IPS-20b (cell line): ENCODE results near the gene CADPS2.

Experiments
- H3K27ac ChIP-seq: one replicate; pipeline ENCODE4 v1.5.1; 2013; ENCODE audit warnings: low read length
- H3K27me3 ChIP-seq: 2 replicates; pipeline ENCODE4 v1.6.1; 2013; ENCODE audit warnings: mild to moderate bottlenecking, low read length, inconsistent platforms; ENCODE audit not compliant: insufficient read depth
- H3K36me3 ChIP-seq: 2 replicates; pipeline ENCODE4 v1.6.1; 2013; ENCODE audit warnings: low read depth, mild to moderate bottlenecking, inconsistent platforms, low read length, moderate library complexity; ENCODE audit not compliant: insufficient read depth
- H3K4me1 ChIP-seq: 2 replicates; pipeline ENCODE4 v1.6.1; 2013; ENCODE audit warnings: mild to moderate bottlenecking, control low read depth, inconsistent platforms, low read length, moderate library complexity; ENCODE audit not compliant: insufficient read depth
- H3K4me3 ChIP-seq: 2 replicates; pipeline ENCODE4 v1.5.1; 2013; ENCODE audit warnings: mild to moderate bottlenecking, low read length, inconsistent platforms
- H3K9ac ChIP-seq: 2 replicates; pipeline ENCODE4 v1.6.1; 2013; ENCODE audit warnings: low read depth, mild to moderate bottlenecking, inconsistent platforms, low read length, moderate library complexity
- H3K9me3 ChIP-seq: 2 replicates; pipeline ENCODE4 v1.6.1; 2013; ENCODE audit warnings: mild to moderate bottlenecking, low read depth, low read length, inconsistent platforms; ENCODE audit not compliant: insufficient read depth

The CADPS2 gene

GRCh38 chr7:122430710-122431109 lies 455.6 kb downstream of the CADPS2 start:
- no peaks in the 10 kb centered on the region for H3K9me3 ChIP-seq
- H3K36me3 ChIP-seq: no peaks in the 10 kb centered on the region
- no peak overlapping the region for H3K9ac ChIP-seq
- H3K27me3 ChIP-seq: no peaks in the 10 kb centered on the region
- no peak overlapping the region for H3K4me3 ChIP-seq
- H3K4me1 ChIP-seq: peaks cover 25% of the 10 kb centered on the region
- H3K27ac ChIP-seq: no peak overlapping the region

GRCh38 chr7:122429926-122430325 lies 456.3 kb downstream of the CADPS2 start:
- H3K27ac ChIP-seq: peak overlapping the region; percentile 42
- H3K9ac ChIP-seq: no peak overlapping the region
- H3K36me3 ChIP-seq: no peaks in the 10 kb centered on the region
- no peak overlapping the region for H3K4me3 ChIP-seq
- peaks cover 25% of the 10 kb centered on the region for H3K4me1 ChIP-seq
- no peaks in the 10 kb centered on the region for H3K9me3 ChIP-seq
- H3K27me3 ChIP-seq: no peaks in the 10 kb centered on the region

GRCh38 chr7:122425731-122426130 lies 460.5 kb downstream of the CADPS2 start:
- Histone ChIP-seq H3K9me3 (no peaks in the 10 kb centered on the region), H3K36me3 (no peaks in the 10 kb centered on the region)

GRCh38 chr7:122423591-122423990 lies 462.7 kb downstream of the CADPS2 start:
- Histone ChIP-seq H3K9me3 (no peaks in the 10 kb centered on the region), H3K27me3 (no peaks in the 10 kb centered on the region), H3K9ac (no peak overlapping the region), H3K27ac (no peak overlapping the region), H3K4me3 (no peak overlapping the region), H3K36me3 (no peaks in the 10 kb centered on the region), H3K4me1 (no peaks in the 10 kb centered on the region)

More at GRCh38 chr7:122425731-122426130, 460.5 kb downstream of the CADPS2 start:
- peaks cover 14% of the 10 kb centered on the region for H3K4me1 ChIP-seq
- H3K4me3 ChIP-seq: no peak overlapping the region
- no peak overlapping the region for H3K27ac ChIP-seq
- H3K9ac ChIP-seq: no peak overlapping the region
- H3K27me3 ChIP-seq: no peaks in the 10 kb centered on the region

GRCh38 chr7:122416336-122416735 lies 469.9 kb downstream of the CADPS2 start:
- no peaks in the 10 kb centered on the region for H3K36me3 ChIP-seq
- no peaks in the 10 kb centered on the region for H3K9me3 ChIP-seq
- H3K4me1 ChIP-seq: peaks cover 23% of the 10 kb centered on the region
- H3K9ac ChIP-seq: no peak overlapping the region
- no peak overlapping the region for H3K4me3 ChIP-seq
- no peaks in the 10 kb centered on the region for H3K27me3 ChIP-seq
- H3K27ac ChIP-seq: no peak overlapping the region

GRCh38 chr7:122415510-122415909 lies 470.8 kb downstream of the CADPS2 start:
- Histone ChIP-seq H3K36me3 (no peaks in the 10 kb centered on the region), H3K9me3 (no peaks in the 10 kb centered on the region), H3K27ac (no peak overlapping the region), H3K9ac (no peak overlapping the region), H3K4me1 (peaks cover 23% of the 10 kb centered on the region), H3K4me3 (no peak overlapping the region), H3K27me3 (no peaks in the 10 kb centered on the region)

- H3K36me3 ChIP-seq: no peaks in the 10 kb centered on the region
- no peak overlapping the region for H3K27ac ChIP-seq
- H3K4me1 ChIP-seq: peaks cover 23% of the 10 kb centered on the region
- H3K4me3 ChIP-seq: no peak overlapping the region
- no peaks in the 10 kb centered on the region for H3K27me3 ChIP-seq
- H3K9me3 ChIP-seq: no peaks in the 10 kb centered on the region
- no peak overlapping the region for H3K9ac ChIP-seq
Observed at GRCh38 chr7:122413339-122413738, 472.9 kb downstream of the CADPS2 start.

- Histone ChIP-seq H3K4me3 (no peak overlapping the region), H3K27me3 (no peaks in the 10 kb centered on the region), H3K9ac (no peak overlapping the region), H3K36me3 (no peaks in the 10 kb centered on the region), H3K9me3 (no peaks in the 10 kb centered on the region), H3K27ac (no peak overlapping the region), H3K4me1 (peaks cover 23% of the 10 kb centered on the region)
Observed at GRCh38 chr7:122412883-122413282, 473.4 kb downstream of the CADPS2 start.

- no peak overlapping the region for H3K9ac ChIP-seq
- no peaks in the 10 kb centered on the region for H3K27me3 ChIP-seq
- no peaks in the 10 kb centered on the region for H3K36me3 ChIP-seq
- H3K4me3 ChIP-seq: no peak overlapping the region
- no peaks in the 10 kb centered on the region for H3K9me3 ChIP-seq
- H3K4me1 ChIP-seq: peaks cover 25% of the 10 kb centered on the region
- H3K27ac ChIP-seq: no peak overlapping the region
Observed at GRCh38 chr7:122412441-122412840, 473.8 kb downstream of the CADPS2 start.

GRCh38 chr7:122407195-122407594 lies 479.1 kb downstream of the CADPS2 start:
- Histone ChIP-seq H3K36me3 (no peaks in the 10 kb centered on the region), H3K4me3 (no peak overlapping the region), H3K27me3 (no peaks in the 10 kb centered on the region), H3K9ac (no peak overlapping the region), H3K9me3 (no peaks in the 10 kb centered on the region), H3K27ac (no peak overlapping the region), H3K4me1 (peaks cover 15% of the 10 kb centered on the region)

GRCh38 chr7:122403113-122403512 lies 483.1 kb downstream of the CADPS2 start:
- Histone ChIP-seq H3K27ac (no peak overlapping the region), H3K4me3 (no peak overlapping the region), H3K4me1 (peaks cover 23% of the 10 kb centered on the region), H3K9ac (no peak overlapping the region), H3K9me3 (no peaks in the 10 kb centered on the region), H3K36me3 (no peaks in the 10 kb centered on the region), H3K27me3 (no peaks in the 10 kb centered on the region)

- H3K4me1 ChIP-seq: peaks cover 24% of the 10 kb centered on the region
- no peaks in the 10 kb centered on the region for H3K36me3 ChIP-seq
- H3K4me3 ChIP-seq: no peak overlapping the region; the same call in 1 of the 2 replicates
- H3K9ac ChIP-seq: no peak overlapping the region
- no peak overlapping the region for H3K27ac ChIP-seq
- H3K27me3 ChIP-seq: no peaks in the 10 kb centered on the region
- H3K9me3 ChIP-seq: no peaks in the 10 kb centered on the region
Observed at GRCh38 chr7:122402235-122402634, 484.0 kb downstream of the CADPS2 start.

- Histone ChIP-seq H3K27me3 (no peaks in the 10 kb centered on the region), H3K9me3 (no peaks in the 10 kb centered on the region), H3K4me1 (peaks cover 13% of the 10 kb centered on the region; the same call in 1 of the 2 replicates), H3K4me3 (no peak overlapping the region), H3K27ac (no peak overlapping the region), H3K36me3 (no peaks in the 10 kb centered on the region), H3K9ac (no peak overlapping the region)
Observed at GRCh38 chr7:122397381-122397780, 488.9 kb downstream of the CADPS2 start.
